GM19193 (cell line): ENCODE data around the gene IFITM10.

Source experiments
- POLR2A ChIP-seq: IDR thresholded peaks from 4 replicates; pipeline ENCODE4 v1.6.1; 2011; ENCODE audit not compliant: insufficient read depth, insufficient read length; ENCODE audit errors: extremely low read depth

Gene IFITM10

DNA sequence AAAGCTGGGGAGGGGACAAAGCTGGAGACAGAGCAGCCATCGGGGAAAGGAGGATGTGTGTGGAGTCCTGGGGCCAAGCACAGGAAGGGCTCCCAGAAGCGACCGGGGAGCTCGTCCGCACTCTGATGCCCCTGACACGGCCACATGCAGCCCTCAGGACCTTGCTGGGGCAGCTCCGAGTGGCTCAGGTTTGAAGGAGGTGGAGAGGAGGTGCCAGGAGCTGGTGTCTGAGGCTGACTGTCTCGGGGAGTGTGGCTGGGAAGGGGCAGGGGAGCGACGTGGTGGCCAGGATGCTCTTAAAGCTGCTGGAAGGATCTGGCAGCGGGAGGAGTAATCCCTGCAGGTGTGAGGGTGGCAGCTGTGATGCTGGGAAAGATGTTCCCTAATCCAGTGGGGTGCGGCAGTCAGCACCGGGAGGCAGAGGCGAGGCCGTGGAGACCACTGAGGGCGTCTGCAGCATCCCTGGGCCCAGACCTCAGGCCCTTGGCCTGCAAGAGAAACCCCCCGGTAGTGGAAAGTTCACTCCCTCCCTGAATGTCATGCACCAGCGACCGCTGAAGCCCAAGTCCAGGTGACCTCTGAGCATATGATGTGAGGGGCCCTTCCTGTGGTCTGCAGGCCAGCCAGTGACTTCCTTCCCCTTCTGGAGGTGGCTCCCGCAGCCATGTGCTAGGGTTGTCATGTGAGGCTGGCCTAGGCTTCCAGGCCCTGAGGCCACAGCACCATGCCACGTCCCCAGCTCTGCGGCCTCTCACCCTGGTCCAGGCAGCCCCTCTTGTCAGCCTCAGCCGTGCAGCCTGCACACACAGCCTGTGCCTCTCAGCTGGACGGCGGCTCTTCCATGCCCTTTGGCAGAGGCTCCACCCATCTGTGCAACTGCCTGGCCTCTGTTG, 30.6 kb upstream of the IFITM10 start:
- TF ChIP-seq POLR2A, result no peak

DNA sequence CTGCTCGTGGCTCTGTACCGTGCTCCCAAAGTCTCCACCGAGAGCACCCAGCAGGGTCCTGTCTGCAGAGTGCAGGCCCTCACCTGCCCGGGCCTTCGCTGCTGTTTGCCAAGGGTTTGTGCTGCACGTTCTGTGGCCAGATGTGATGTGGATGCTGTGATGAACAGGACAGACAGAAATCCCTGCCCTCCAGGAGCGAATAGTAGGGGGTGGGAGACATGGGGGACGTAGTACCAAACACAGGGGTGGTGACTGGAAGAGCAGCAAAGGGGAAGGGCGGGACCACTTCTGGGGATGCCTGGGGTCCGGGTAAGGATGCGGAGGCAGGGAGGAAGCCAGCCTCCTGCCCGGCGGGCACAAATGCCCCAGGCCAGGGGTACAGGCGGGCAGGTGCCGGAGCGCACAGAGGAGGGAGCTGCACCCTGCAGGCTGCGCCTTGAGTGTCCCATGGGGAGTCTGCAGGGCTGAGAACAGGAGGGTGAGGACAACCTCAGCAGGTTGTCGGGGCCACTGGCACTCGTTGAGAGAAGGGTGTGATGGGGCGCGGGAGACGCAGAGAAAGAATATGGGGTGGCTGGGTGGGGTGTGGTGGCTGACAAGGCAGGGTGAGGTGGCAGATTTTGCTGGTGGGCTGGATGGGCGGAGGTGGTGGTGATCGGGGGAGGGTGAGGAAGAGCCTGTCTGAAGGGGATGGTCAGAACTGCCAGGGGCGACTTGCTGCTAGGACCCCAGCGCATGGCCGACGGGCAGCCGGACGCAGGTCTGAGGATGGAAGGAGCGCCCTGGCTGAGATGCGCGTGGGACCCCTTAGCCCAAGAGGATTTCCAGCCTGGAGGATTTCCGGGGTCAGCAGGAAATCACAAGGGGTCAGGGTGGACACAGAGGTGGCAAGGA, 29.7 kb upstream of the IFITM10 start:
- no peak for TF ChIP-seq POLR2A

DNA sequence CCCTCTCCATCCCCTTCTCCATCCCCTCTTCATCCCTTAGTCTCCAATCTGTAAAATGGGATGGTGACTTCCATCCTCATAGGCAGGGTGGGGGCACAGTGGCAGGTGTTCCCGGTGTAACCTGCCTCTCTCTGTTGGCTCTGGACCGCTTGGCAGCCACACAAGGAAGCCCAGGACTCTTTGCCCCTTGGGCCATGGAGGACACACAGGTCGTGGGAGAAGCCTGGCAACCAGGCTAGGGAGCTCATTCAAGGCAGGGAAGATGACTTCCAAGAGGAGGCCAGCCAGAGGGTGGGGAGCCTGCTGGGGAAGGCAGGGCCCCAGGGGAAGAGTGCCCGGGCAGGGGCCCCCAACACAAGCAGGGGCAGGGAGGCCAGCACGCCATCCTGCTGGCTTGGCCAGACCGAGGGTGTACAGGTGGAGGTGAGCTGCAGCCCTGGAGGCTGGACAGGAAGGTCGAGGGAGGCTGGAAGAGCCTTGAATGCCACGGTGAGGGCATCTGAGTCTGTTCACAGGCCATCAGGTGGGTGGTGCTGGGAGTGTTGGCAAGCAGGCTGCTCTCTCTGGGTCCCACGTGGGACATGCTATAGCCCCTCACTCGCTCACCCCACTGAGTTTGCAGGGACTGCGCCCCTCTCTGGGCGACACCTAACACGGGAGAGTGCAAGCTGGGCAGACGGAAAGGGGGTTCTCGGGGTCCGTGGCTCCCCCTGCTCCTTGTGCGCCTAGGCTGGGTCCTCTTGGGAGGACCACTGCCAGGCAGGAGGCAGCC, 28.8 kb upstream of the IFITM10 start:
- no peak for TF ChIP-seq POLR2A

DNA sequence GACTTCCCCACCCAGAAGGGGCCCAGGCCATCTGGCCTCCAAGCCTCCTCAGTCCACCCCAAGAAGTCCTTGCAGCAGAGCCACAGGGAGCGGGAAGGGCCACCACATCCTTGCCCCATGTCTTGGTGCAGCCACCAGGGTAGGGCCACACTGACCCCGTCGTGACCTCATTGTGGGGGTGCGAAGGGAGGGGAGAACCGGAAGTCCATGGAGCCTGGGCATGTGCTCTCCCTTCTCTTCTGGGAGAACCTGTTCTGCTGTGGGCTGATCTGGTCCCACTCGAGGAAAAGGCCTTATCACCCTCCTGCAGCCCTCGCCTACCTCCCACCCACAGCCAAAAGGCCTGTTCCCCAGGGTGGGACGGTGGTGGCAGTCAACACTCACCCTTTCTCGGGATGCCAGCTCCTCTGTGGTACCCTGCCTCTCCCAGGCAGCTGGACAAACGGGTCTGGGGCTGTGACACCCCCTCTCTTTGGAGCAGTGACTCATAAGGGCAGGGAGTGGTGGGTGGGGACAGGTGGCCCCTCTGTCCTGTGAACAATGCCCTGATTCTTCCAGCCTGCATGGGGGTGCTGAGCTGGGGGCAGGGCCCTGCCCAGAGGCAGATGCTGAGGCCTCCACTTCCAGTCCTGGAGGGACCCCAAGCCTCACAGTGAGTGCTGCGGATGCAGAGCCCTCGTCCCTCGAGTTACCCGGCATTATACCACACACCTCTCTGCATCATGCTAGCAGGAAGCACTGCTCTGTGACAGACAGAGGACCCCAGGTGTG, 27.9 kb upstream of the IFITM10 start:
- no peak for TF ChIP-seq POLR2A

DNA sequence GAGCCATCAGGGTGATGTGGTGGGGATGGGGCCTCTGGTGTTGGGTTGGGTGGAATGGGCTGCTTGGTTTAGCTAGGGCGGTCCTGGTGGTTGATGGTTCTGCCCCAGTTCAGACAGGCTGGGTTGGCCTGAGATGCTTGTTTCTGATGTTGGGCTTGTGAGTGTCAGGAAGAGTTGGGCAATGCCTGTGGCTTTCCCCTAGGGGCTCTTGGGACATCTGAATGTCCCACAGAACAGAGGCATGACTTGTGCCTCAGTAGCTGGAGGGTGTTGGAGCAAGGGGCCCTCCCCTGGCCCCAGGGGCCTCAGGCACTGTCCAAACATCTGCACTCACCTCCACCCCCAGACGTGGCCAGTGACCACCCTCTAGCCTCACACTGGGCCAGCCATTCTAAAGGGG, 27.3 kb upstream of the IFITM10 start:
- TF ChIP-seq POLR2A, result no peak

DNA sequence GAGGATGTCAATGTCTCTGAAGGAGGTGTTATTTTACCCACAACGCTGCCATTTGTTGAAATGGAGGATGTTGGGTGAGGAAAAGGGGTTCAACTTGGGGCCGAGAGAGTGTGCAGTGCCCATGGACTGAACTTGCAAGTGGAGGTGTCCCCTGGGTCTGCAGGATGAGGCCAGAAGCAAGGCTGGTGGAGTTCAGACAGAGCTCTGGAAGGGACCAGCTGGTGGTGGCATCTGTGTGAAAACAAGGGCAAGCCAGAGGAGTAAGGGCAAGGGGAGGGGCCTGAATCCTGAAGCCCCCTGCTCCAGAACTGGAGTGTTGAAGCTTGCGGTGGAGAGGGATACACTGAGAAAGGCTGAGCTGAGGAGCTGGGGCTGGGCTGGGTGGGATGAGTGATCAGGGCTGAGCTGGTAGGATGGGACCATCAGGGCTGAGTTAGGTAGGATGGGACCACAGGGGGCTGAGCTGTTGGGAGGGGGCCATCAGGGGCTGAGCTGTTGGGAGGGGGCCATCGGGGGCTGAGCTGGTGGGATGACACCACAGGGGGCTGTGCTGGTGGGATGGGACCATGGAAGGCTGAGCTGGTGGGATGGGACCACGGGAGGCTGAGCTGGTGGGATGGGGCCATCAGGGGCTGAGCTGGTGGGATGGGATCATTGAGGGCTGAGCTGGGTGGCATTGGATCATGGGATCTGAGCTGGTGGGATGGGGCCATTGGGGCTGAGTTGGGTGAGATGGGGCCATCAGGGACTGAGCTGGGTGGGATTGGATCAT, 26.7 kb upstream of the IFITM10 start:
- TF ChIP-seq POLR2A, result no peak

DNA sequence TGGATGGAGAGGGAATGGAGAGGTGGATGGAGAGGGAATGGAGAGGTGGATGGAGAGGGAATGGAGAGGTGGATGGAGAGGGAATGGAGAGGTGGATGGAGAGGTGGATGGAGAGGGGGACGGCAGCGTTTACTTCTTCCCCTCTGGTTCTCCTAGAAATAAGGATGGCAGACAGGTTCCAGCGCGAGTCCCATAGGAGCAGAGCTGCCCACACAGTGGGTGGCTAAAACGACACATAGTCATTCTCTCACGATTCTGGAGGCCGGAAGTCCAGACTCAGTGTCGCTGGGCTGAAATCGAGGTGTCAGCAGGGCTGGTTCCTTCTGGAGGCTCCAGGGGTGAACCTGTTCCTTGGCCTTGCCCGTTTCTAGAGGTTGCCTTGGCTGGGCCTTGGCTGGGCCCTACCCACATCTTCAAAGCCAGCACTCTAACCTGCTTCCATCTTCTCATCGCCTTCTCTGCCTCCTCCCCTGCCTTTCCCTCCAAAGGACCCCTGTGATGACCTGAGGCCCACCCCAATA, 26.0 kb upstream of the IFITM10 start:
- TF ChIP-seq POLR2A, result no peak

DNA sequence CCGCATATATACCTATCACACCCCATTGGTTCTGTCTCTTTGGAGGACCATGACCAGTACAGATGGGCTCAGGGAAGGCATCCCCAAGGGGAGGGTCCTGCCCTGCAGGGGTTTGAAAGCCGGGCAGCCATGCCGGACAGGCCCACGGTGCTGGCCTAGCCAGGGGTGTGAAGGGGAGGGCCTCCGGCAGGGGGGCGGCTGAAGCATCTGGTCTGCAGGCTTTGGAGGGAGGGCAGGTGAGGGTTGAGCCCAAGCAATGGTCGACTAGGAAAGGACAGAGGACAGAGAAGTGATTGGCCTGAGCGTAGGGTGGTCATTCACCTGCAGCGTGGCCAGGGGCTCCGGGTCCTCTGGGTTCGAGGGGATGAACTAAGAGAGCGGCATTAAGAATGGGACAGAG, 24.5 kb upstream of the IFITM10 start:
- TF ChIP-seq POLR2A, result no peak

DNA sequence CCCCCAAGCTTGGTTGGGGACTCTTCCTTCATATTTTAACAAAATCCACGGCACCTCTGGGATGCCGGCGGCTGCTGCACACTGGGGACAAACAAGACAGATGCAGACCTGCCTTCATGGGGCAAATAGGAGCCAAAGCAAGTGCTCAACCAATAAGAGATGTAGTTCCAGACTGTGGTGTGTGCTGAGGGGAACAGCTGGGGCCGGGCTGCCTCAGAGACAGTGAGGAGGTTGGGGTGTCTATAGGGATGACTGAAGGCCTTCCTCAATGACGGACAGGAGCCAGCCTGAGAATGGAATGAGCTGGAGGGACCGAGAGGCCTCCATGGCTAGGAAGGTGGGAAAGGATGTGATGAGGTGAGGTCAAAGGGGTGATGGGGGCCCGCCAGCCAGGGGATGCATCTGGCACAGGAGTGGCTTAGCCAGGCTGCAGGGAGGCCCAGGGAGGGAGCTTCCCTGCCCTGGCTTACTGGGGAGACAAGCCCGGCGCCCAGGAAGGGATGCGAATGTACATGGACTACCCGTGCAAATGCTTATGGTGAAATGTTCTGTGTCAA, 23.7 kb upstream of the IFITM10 start:
- no peak for TF ChIP-seq POLR2A

DNA sequence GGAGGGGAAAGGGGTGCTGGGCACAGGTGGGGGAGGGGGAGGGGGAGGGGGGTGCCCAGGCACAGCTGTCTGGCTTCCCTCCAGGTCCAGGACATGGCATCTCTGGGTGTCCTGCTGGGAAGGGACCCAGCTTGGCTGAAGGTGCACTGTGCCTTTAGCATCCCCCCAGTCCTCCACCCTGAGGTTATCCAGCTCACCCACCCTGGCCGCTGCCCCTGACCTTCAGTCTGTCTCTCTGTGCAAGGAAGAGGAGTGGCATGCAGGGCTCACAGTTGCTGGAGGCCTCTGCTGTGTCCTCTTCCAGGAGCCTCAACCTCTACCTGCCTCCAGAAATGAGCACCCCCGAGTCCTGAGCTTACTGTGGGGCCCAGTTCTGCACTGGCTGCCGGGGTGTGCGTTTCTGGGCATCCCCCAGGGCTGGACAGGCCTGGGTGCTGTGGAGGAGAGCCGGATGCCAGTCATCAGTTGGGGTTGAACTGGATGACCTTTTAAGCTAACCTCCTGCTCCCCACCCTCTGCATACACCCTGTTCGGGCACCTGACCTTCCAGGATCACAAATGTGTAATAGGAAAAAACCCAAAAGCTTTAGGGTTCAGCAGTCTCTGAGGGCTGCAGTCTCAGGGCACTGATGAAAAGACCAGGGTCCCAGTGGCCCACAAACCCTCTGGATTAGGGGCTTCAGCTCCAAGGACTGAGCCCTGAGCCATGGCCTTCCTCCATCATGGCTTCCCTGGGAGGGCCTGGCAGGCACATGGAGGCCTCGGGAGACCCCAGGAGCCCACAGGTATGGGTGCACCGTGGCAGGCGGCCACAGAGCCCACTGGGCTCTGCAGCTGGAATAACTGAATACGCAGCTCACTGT, 23.0 kb upstream of the IFITM10 start:
- TF ChIP-seq POLR2A, result no peak

DNA sequence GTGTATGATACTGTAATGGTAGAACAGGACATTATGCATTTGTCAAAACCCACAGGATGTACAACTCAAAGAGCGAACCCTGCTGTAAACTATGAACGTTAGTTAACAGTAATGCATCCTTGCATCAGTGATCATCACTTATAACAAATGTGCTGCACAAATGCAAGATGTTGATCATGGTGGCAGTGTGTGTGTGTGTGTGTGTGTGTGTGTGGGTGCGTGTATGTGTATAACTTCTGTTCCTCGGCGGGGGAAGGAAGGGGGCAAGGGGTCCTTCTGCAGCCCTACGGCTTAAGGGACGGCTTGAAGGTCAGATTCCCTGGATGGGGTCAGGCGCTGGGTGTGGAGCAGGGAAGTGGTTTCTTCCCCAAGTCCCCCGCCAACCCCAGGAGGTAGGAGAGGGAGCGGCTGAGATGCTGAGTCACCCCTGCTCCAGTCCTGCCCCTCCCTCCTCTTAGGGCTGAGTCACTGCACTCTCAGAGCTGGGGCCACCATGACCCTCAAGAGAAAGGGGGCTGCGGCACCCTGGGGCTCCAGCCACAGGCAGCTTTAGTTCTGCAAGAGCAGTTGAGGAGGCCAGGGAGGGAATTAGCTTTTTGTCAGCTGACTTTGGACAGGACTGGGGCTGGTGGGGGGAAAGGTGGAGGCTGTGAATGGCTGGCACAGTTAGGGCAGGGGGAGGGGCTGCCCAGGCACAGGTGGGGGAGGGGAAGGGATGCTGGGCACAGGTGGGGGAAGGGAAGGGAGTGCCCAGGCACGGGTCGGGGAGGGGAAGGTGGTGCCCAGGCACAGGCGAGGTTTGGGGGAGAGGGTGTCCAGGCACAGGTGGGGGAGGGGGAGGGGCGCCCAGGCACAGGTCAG, 22.1 kb upstream of the IFITM10 start:
- TF ChIP-seq POLR2A, result no peak
